Measurements from ENCODE around the gene MYB. TPM values are rescaled to one million over a fixed set of nuclear protein-coding genes. Genes with fewer than 3 reads are reported as not detected.
"Not testable (repeated sequence)": the region's sequence is repeated elsewhere in the genome, so short reads cannot be mapped to it uniquely, and the experiment has no call there.

The MYB gene
- polyA plus RNA-seq, 1 experiment, result 0.06 TPM

DNA sequence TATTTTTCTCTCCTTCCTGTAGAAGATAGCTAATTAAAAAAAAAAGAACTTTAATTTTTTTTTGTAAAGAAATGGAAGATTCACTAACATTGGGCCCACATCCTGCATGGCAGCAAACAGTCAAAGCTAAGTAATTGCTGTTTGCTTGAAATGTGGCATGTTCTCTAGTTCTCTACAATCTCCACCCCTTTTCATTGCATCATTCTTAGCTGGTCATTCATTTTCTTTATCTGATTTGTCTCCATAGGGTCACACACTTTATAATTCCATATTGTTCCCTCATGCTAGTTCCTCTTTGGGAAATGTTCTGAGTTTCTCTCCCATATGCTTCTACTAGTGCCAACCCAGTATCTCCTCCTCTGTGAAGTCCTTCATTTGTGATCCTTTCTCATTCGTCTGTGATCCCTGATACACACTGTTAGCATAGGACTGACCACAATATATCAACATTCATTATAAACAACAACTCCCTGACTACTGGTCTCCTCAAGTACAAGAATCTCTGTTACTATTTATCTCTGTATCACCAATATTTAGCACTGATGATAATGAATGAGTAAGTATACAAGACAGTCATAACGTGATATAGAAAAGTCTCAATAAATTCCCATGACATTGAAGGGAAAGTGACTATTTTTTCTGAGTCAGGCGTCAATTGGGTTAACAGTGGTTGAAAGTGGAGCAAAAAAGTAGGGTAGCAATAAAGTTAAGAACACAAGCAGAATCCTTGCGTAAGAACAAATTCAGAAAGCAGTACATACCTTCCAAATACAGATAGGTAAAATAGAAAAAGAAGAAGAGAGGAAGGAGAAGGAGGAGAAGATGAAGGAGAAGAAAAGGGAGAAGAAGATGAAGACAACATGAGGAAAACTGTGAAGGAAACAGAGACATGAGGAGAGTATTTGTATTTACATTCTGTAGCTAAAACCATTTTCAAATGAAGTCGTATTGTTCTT, 33.2 kb upstream of the MYB start:
- Histone ChIP-seq H3K27me3 (ENCODE audit: control insufficient read depth, insufficient read depth, low read length) (no peaks in the 10 kb centered on the region), H3K36me3 (ENCODE audit: control insufficient read depth, insufficient read depth, low read length) (no peaks in the 10 kb centered on the region), H3K4me3 (ENCODE audit: low read depth, low read length) (no peak overlapping the region)
- ChIA-PET CTCF (interaction anchor here (1.2 to 1.9 kb wide), 2 partner anchors 11 to 276 kb away, joined by 3 to 12 read pairs; no protein-coding TSS in a partner anchor), POLR2A (no interaction called here)
- DNase-seq (ENCODE audit: low read depth), result no peak
- TF ChIP-seq, protein P1, sequence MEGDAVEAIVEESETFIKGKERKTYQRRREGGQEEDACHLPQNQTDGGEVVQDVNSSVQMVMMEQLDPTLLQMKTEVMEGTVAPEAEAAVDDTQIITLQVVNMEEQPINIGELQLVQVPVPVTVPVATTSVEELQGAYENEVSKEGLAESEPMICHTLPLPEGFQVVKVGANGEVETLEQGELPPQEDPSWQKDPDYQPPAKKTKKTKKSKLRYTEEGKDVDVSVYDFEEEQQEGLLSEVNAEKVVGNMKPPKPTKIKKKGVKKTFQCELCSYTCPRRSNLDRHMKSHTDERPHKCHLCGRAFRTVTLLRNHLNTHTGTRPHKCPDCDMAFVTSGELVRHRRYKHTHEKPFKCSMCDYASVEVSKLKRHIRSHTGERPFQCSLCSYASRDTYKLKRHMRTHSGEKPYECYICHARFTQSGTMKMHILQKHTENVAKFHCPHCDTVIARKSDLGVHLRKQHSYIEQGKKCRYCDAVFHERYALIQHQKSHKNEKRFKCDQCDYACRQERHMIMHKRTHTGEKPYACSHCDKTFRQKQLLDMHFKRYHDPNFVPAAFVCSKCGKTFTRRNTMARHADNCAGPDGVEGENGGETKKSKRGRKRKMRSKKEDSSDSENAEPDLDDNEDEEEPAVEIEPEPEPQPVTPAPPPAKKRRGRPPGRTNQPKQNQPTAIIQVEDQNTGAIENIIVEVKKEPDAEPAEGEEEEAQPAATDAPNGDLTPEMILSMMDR (IDR thresholded peaks at IDR 0.05; ENCODE audit: insufficient read depth, low read depth, low read length), result no peak

DNA sequence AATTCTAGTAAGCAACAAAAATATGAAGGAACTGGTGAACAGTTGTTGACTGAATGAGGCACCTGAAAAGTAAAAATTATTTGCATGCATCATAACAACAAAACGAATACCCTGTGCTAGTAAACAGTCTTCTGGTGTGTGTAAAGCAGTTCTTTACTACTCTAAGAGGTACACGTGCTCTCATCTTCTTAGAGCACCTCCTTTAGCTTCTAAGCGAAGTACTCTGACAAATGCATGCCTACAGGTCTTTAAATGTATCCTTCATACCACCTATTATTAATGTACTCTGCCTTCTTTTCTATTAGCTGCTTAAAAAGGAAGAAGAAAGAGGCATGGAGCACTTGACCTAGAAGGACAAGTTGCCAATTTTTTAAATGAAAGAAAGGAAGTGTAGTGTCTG, 32.2 kb upstream of the MYB start:
- CTCF ChIA-PET, result interaction anchor here (0.6 to 1.4 kb wide), 4 partner anchors 9 to 979 kb away, joined by 3 to 4 read pairs (median 3); no protein-coding TSS in a partner anchor
- DNase-seq (ENCODE audit: low read depth), result no peak
- POLR2A ChIA-PET, result no interaction called here
- Histone ChIP-seq H3K27me3 (ENCODE audit: control insufficient read depth, insufficient read depth, low read length) (no peaks in the 10 kb centered on the region), H3K36me3 (ENCODE audit: control insufficient read depth, insufficient read depth, low read length) (no peaks in the 10 kb centered on the region), H3K4me3 (ENCODE audit: low read depth, low read length) (no peak overlapping the region)
- TF ChIP-seq, protein P1 (IDR thresholded peaks at IDR 0.05; ENCODE audit: insufficient read depth, low read depth, low read length), result no peak

DNA sequence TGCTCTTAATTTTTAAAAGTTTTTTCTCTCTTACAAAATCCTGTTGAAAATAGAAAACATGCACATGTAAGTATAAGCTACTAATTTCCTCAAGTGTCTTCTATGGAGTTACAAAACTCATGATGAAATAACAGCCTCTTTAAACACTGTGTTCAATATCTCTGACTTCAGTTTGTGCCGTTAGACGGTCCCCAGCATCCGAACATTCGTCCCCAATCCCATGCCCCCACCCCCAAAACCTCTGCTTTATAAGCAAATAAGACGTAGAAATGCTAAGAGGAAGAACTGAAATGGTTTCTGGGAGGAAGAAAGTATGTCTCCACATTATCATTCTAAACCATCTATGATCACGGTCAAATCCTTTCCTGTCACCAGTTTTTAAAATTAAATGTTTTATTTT, 31.7 kb upstream of the MYB start:
- CTCF ChIA-PET, result interaction anchor here (0.6 to 1.4 kb wide), 3 partner anchors 10 to 979 kb away, joined by 3 to 4 read pairs (median 3); no protein-coding TSS in a partner anchor
- H3K27me3 ChIP-seq (ENCODE audit: control insufficient read depth, insufficient read depth, low read length), result no peaks in the 10 kb centered on the region
- no peak overlapping the region for H3K4me3 ChIP-seq (ENCODE audit: low read depth, low read length)
- TF ChIP-seq, protein P1 (IDR thresholded peaks at IDR 0.05; ENCODE audit: insufficient read depth, low read depth, low read length), result no peak
- H3K36me3 ChIP-seq (ENCODE audit: control insufficient read depth, insufficient read depth, low read length), result no peaks in the 10 kb centered on the region
- DNase-seq (ENCODE audit: low read depth), result no peak
- POLR2A ChIA-PET, result no interaction called here

DNA sequence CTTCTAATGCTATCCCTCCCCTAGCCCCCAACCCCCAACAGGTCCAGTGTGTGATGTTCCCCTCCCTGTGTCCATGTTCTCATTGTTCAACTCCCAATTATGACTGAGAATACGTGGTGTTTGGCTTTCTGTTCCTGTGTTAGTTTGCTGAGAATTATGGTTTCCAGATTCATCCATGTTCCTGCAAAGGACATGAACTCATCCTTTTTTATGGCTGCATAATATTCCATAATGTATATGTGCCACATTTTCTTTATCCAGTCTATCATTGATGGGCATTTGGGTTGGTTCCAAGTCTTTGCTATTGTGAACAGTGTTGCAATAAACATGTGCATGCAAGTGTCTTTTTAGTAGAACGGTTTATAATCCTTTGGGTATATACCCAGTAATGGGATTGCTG, 30.6 kb upstream of the MYB start:
- CTCF ChIA-PET; H3K27me3 ChIP-seq (ENCODE audit: control insufficient read depth, insufficient read depth, low read length); DNase-seq (ENCODE audit: low read depth); H3K4me3 ChIP-seq (ENCODE audit: low read depth, low read length); POLR2A ChIA-PET; H3K36me3 ChIP-seq (ENCODE audit: control insufficient read depth, insufficient read depth, low read length): not testable (repeated sequence)

DNA sequence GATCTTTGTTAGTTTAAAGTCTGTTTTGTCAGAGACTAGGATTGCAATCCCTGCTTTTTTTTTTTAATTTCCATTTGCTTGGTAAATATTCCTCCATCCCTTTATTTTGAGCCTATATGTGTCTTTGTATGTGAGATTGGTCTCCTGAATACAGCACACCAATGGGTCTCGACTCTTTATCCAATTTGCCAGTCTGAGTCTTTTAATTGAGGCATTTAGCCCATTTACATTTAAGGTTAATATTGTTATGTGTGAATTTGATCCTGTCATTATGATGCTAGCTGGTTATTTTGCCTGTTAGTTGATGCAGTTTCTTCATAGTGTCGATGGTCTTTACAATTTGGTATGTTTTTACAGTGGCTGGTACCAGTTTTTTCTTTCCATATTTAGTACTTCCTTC, 27.0 kb upstream of the MYB start:
- CTCF ChIA-PET, result interaction anchor here (1.2 kb wide), 1 partner anchor 14 kb away, joined by 3 read pairs; no protein-coding TSS in a partner anchor

DNA sequence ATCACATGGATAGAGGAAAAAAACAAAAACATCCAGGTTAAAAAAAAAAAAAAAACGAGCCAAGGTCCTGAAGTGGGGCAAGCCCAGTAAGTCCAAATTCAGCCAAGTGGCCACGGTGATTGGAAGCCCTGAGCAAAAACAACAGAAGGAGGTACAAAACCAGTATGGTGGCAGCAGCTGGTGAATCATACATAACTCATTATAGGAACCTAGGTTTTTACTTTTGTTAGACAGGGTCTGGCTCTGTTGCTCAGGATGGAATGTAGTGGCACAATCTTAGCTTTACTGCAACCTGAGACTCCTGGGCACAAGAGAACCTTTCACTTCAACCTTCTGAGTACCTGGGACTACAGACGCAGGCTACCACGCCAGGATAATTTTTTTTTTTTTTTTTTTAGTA, 22.7 kb upstream of the MYB start:
- TF ChIP-seq, protein P1 (IDR thresholded peaks at IDR 0.05; ENCODE audit: insufficient read depth, low read depth, low read length), result no peak

More for the DNA sequence above, 27.0 kb upstream of the MYB start:
- DNase-seq (ENCODE audit: low read depth); H3K4me3 ChIP-seq (ENCODE audit: low read depth, low read length); H3K36me3 ChIP-seq (ENCODE audit: control insufficient read depth, insufficient read depth, low read length); H3K27me3 ChIP-seq (ENCODE audit: control insufficient read depth, insufficient read depth, low read length); POLR2A ChIA-PET: not testable (repeated sequence)

More for the DNA sequence above, 22.7 kb upstream of the MYB start:
- ChIA-PET CTCF (interaction anchor here (1.5 kb wide), 2 partner anchors 10 to 11 kb away, joined by 3 to 4 read pairs; no protein-coding TSS in a partner anchor), POLR2A (no interaction called here)
- Histone ChIP-seq H3K4me3 (ENCODE audit: low read depth, low read length) (no peak overlapping the region), H3K27me3 (ENCODE audit: control insufficient read depth, insufficient read depth, low read length) (no peaks in the 10 kb centered on the region), H3K36me3 (ENCODE audit: control insufficient read depth, insufficient read depth, low read length) (no peaks in the 10 kb centered on the region)
- no peak for DNase-seq (ENCODE audit: low read depth)

Measured in BJ (cell line).